MM.1S (cell line): ENCODE data around the gene NPFFR1.

ENCODE experiments used
- DNase-seq: peaks from one replicate; pipeline ENCODE4 v3.0.0-alpha.2; 2015
- H2AFZ ChIP-seq: fragments of 300-600 bp; sonication (generic); 2 replicates; pipeline ENCODE4 v1.6.0; 2016; ENCODE audit warnings: antibody characterized with exemption, low read length
- H3F3A ChIP-seq: fragments of 300-600 bp; sonication (generic); 2 replicates; pipeline ENCODE4 v1.6.1; 2016; ENCODE audit warnings: mild to moderate bottlenecking, antibody characterized with exemption, low read length, moderate library complexity, mixed read lengths; ENCODE audit not compliant: insufficient read depth
- H3K27ac ChIP-seq: fragments of 300-600 bp; sonication (generic); 2 replicates; pipeline ENCODE4 v1.5.1; 2016; ENCODE audit warnings: mild to moderate bottlenecking, low read length
- H3K27me3 ChIP-seq: fragments of 300-600 bp; sonication (generic); replicated peaks from 2 replicates; pipeline ENCODE4 v1.6.0; 2016; ENCODE audit warnings: low read length; ENCODE audit not compliant: insufficient read depth
- H3K36me3 ChIP-seq: fragments of 300-600 bp; sonication (generic); replicated peaks from 2 replicates; pipeline ENCODE4 v1.6.1; 2016; ENCODE audit warnings: mild to moderate bottlenecking, low read length, mixed read lengths; ENCODE audit not compliant: insufficient read depth
- H3K4me1 ChIP-seq: fragments of 300-600 bp; sonication (generic); 2 replicates; pipeline ENCODE4 v1.6.1; 2016; ENCODE audit warnings: low read length, mixed read lengths
- H3K4me2 ChIP-seq: fragments of 300-600 bp; sonication (generic); 2 replicates; pipeline ENCODE4 v1.6.0; 2016; ENCODE audit warnings: low read depth, low read length
- H3K4me3 ChIP-seq: fragments of 300-600 bp; sonication (generic); 2 replicates; pipeline ENCODE4 v1.5.1; 2016; ENCODE audit warnings: low read length, mixed read lengths
- H3K79me2 ChIP-seq: fragments of 300-600 bp; sonication (generic); 2 replicates; pipeline ENCODE4 v1.6.1; 2016; ENCODE audit warnings: mixed run types, low read length, mixed read lengths
- H3K9ac ChIP-seq: fragments of 300-600 bp; sonication (generic); 2 replicates; pipeline ENCODE4 v1.6.1; 2016; ENCODE audit warnings: low read length, mixed read lengths
- H3K9me2 ChIP-seq: fragments of 300-600 bp; sonication (generic); replicated peaks from 2 replicates; pipeline ENCODE4 v1.6.1; 2016; ENCODE audit warnings: mild to moderate bottlenecking, low read length, mixed read lengths; ENCODE audit not compliant: insufficient read depth
- H3K9me3 ChIP-seq: fragments of 300-600 bp; sonication (generic); replicated peaks from 2 replicates; pipeline ENCODE4 v1.6.1; 2016; ENCODE audit warnings: mild to moderate bottlenecking, low read length, mixed read lengths; ENCODE audit not compliant: insufficient read depth
- H4K20me1 ChIP-seq: fragments of 300-600 bp; sonication (generic); 2 replicates; pipeline ENCODE4 v1.6.1; 2016; ENCODE audit warnings: mild to moderate bottlenecking, low read length, moderate library complexity, mixed read lengths; ENCODE audit not compliant: insufficient read depth
- EZH2 ChIP-seq: fragments of 300-600 bp; sonication (generic); optimal IDR thresholded peaks from 2 replicates; pipeline ENCODE3; 2017; ENCODE audit warnings: low read depth, mild to moderate bottlenecking, antibody characterized with exemption, low read length, mixed read lengths
- EZH2phosphoT487 ChIP-seq: fragments of 300-600 bp; sonication (generic); IDR thresholded peaks from 2 replicates; pipeline ENCODE4 v1.6.1; 2018; ENCODE audit warnings: antibody characterized with exemption, low read length
- TF ChIP-seq, protein P1 (sequence below): fragments of 300-600 bp; sonication (generic); IDR thresholded peaks from 2 replicates; pipeline ENCODE4 v1.5.1; 2016; ENCODE audit warnings: antibody characterized with exemption, low read length, mixed read lengths

The NPFFR1 gene

DNA sequence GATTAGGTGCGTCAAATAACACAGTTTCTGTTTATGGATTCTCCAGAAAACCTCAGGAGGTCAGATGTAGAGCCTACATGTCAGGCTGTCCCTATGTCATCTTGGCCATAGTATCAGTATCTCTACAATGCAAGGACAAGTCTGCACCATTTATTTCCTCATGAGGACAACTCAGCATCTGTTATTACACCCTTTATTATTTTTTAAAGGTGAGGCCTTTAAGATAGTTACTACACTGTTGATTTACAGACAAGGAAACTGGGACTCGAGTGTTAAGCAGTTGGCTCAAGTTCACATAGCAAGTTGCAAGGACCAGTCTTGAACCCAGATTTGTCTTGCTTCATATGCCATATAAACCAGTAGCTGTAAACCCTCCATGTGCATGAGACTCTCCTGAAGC lies 27.3 kb downstream of the NPFFR1 start:
- TF ChIP-seq EZH2 (no peak), EZH2phosphoT487 (no peak)
- TF ChIP-seq, protein P1, sequence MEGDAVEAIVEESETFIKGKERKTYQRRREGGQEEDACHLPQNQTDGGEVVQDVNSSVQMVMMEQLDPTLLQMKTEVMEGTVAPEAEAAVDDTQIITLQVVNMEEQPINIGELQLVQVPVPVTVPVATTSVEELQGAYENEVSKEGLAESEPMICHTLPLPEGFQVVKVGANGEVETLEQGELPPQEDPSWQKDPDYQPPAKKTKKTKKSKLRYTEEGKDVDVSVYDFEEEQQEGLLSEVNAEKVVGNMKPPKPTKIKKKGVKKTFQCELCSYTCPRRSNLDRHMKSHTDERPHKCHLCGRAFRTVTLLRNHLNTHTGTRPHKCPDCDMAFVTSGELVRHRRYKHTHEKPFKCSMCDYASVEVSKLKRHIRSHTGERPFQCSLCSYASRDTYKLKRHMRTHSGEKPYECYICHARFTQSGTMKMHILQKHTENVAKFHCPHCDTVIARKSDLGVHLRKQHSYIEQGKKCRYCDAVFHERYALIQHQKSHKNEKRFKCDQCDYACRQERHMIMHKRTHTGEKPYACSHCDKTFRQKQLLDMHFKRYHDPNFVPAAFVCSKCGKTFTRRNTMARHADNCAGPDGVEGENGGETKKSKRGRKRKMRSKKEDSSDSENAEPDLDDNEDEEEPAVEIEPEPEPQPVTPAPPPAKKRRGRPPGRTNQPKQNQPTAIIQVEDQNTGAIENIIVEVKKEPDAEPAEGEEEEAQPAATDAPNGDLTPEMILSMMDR, result no peak
- H3K4me1 ChIP-seq, result no peaks in the 10 kb centered on the region

DNA sequence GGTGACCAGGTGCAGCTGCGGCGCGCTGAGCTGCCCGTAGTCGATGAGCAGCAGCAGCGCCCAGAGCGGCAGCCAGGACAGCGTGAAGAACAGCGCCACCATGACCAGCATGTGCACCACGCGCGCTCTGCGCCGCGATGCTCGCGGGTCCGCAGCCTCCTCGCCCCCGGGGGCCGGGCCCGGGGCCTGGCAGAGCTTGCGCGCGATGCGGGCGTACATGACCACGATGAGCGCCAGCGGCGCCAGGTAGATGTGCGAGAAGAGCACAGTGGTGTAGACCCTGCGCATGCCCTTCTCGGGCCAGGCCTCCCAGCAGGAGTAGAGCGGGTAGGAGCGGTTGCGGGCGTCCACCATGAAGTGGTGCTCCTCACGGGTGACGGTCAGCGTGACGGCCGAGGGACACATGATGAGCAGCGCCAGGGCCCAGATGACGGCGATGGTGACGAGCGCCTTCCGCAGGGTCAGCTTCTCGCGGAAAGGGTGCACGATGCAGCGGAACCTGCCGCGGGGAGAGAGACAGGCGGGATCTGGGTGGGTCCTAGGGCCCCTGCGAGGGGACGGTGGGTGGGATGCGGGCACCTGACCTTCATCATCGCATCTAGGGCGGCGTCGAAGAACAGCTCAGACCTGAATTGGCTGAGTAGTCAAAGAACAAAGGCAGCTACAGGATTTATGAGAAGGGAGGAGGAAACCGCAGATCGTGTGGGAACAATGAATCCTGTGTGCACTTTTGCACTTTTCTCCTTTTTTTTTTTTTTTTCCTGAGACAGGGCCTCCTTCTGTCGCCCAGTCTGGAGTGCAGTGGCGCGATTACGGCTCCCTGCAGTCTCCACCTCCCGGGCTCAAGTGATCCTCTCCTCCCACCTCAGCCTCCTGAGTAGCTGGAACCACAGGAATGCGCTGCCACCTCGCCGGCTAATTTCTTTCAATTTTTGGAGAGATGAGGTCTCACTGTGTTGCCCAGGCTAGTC lies 28.2 kb downstream of the NPFFR1 start:
- H3K27me3 ChIP-seq, result no peaks in the 10 kb centered on the region
- no peak overlapping the region for H3K4me2 ChIP-seq
- no peaks in the 10 kb centered on the region for H3K9me2 ChIP-seq
- no peak overlapping the region for H2AFZ ChIP-seq
- DNase-seq, result no peak
- no peaks in the 10 kb centered on the region for H3K36me3 ChIP-seq
- no peaks in the 10 kb centered on the region for H3K79me2 ChIP-seq
- H3K9ac ChIP-seq, result no peak overlapping the region
- H4K20me1 ChIP-seq, result no peaks in the 10 kb centered on the region
- H3K27ac ChIP-seq, result no peak overlapping the region
- no peaks in the 10 kb centered on the region for H3K9me3 ChIP-seq
- TF ChIP-seq EZH2 (no peak), EZH2phosphoT487 (no peak)
- H3F3A ChIP-seq, result no peaks in the 10 kb centered on the region
- no peak overlapping the region for H3K4me3 ChIP-seq
- no peaks in the 10 kb centered on the region for H3K4me1 ChIP-seq

More for the DNA sequence above, 27.3 kb downstream of the NPFFR1 start:
- Histone ChIP-seq H3K4me2 (no peak overlapping the region), H3F3A (no peaks in the 10 kb centered on the region), H3K4me3 (no peak overlapping the region), H3K9me3 (no peaks in the 10 kb centered on the region), H3K36me3 (no peaks in the 10 kb centered on the region), H3K27ac (no peak overlapping the region), H3K9ac (no peak overlapping the region), H3K79me2 (no peaks in the 10 kb centered on the region), H3K9me2 (no peaks in the 10 kb centered on the region), H2AFZ (no peak overlapping the region), H3K27me3 (no peaks in the 10 kb centered on the region), H4K20me1 (no peaks in the 10 kb centered on the region)
- DNase-seq, result no peak

DNA sequence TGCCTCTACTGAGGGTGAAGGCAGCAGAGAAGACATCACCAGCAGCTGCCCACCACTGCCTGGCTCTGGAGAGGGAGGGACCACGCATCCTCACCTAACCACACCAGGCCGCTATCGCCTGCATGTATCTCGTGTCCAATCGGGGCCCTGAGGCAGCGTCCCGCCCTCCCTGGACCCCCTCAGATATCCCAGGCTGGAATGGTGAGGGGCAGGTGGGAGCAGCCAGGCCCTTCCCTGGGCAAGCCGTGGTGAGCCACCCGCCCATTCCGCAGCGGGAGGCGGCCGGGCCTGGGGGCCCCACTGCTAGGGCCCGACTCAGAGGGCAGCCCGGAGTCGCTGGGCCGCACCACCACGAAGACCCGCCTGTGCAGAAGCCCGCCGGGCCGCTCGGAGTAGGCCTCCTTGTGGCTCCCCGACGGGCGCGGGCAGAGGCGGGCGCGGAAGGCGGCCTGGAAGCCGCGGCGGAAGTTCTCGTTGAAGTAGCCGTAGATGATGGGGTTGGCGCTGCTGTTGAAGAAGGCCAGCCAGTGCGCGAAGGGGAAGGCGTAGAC lies 29.0 kb downstream of the NPFFR1 start:
- no peak for DNase-seq
- H3K9me3 ChIP-seq, result no peaks in the 10 kb centered on the region
- no peaks in the 10 kb centered on the region for H3K9me2 ChIP-seq
- H3K9ac ChIP-seq, result no peak overlapping the region
- H3K4me1 ChIP-seq, result no peaks in the 10 kb centered on the region
- H3F3A ChIP-seq, result no peaks in the 10 kb centered on the region
- no peaks in the 10 kb centered on the region for H3K36me3 ChIP-seq
- TF ChIP-seq, protein P1, result no peak
- TF ChIP-seq EZH2 (no peak), EZH2phosphoT487 (no peak)
- H2AFZ ChIP-seq, result no peak overlapping the region
- no peaks in the 10 kb centered on the region for H3K79me2 ChIP-seq
- H3K27ac ChIP-seq, result no peak overlapping the region
- no peak overlapping the region for H3K4me3 ChIP-seq
- no peaks in the 10 kb centered on the region for H4K20me1 ChIP-seq
- no peak overlapping the region for H3K4me2 ChIP-seq
- H3K27me3 ChIP-seq, result no peaks in the 10 kb centered on the region
